ENCODE data around the gene GRIK4.
"Not testable (repeated sequence)": the region's sequence is repeated elsewhere in the genome, so short reads cannot be mapped to it uniquely, and the experiment has no call there.

Gene GRIK4

DNA sequence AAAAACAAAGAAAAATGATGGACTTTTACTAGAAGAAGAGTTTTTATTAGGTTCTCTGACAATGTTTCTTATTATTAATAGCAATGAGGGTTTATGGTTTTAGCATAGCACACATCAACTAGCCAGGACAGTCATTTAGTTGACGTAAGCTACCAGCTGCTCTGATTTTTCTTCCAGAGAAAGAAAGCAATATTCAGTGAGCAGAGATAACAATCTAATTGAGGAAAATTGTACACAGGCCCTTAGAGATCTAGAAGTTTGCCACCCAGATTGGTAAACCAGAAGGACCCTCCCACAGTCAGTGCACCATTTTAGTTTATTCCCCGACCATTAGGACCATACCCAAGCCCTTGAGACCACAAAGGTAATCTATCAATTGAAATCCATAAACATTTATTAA lies 483.6 kb downstream of the GRIK4 start:
- DNase-seq (ENCODE audit: low read depth): no peak

DNA sequence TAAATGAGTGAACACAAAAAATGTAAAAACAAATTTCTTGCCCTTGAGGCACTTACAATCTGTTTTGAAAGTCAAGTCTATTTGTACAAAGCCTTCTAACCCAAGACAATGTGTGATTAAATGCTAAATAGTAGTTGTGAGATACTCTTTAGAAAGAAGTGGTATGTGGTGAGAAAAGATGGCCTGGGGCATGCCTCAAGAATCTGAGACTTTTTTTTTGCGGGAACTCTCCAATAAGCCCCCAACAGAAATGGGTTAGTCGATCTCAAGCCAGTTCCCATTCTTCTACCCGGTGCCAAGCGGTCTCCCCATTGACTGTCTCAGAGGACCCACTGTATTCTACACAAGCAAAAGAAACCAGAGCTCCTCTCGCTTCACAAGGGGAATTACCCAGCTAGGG lies 485.4 kb downstream of the GRIK4 start:
- DNase-seq (ENCODE audit: low read depth): no peak

DNA sequence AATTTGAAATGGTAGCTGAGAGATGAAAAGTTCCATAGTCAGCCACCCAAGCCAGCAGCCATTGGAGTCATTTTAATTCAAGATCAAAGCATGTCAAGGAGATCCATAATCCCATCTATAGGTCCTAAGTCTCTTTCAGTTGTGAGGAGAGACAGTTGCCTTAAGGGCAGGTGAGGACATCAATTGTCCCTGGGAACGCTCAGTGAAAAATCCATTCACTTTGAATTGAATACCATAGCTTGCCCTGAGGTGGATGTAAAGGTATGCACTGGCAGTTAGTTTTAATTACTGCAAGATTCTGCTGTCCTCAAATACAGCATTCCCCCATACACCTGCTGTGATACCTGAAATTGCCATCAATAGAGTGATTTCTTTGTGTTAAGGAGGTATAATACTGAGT lies 487.0 kb downstream of the GRIK4 start:
- DNase-seq (ENCODE audit: low read depth): no peak

DNA sequence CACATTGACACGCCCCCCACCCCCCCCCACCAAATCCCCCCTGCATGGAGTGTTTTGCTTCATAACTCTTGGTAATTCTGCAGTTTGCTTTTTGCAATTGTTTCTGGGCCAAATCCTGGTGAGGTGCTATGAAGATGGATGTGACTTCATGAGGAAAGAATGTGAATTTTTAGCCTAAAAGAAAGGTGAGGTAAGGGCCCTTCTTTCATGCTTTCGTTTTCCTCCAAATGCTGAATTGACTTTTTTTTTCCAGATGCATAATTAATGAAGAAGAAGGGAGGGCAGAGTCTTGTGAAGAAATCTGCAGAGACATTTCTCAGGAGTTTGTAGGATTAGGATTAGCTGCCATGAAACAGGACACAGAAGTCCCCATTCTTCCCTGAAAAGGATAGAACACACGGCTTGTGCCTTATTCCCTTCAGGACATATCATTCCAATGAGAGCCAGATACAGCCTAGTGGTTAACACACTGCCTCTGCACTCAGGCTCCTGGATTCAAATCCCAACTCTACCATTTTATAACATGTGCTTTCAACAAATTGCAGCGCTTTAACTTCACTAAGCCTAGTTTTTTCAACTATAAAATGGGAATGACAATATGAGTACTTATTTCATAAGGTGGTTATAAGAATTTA lies 492.8 kb downstream of the GRIK4 start:
- no peak for DNase-seq (ENCODE audit: low read depth)

DNA sequence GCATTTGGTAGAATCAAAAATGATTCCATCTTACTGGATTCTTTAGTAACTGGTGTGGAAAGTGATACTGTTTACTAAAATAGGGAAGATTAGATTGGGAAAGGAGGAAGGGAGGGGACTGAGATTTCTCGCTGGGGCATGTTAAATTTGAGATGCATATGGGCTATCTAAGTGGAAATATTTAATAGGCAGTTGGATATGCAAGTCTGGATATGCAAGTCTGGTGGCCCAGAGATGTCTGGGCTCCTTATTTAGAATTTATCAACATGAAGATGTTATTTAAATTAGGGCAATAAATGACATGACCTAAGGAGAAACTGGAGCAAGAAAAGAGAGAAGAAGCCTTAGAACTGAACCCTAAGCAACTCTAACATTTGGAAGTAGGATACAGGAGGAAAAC lies 495.4 kb downstream of the GRIK4 start:
- no peak for DNase-seq (ENCODE audit: low read depth)

DNA sequence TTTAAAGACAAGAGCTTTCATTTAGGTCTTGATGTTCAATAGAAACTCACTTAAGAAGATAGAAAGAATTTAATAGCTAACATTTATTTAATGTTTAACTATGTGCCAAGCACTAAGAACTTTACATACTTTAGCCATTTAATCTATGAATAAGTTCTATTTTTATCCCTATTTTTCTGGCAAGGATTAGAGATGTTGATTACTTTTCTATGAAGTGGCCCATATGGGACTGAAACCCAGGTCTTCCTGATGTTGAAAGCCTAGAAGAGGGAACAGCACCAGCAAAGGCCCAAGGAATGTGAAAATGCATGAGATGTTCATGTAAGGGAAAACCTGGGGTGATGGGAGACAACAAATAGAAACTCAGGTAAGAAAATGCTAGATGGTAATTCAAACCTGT lies 497.0 kb downstream of the GRIK4 start:
- DNase-seq (ENCODE audit: low read depth): no peak

DNA sequence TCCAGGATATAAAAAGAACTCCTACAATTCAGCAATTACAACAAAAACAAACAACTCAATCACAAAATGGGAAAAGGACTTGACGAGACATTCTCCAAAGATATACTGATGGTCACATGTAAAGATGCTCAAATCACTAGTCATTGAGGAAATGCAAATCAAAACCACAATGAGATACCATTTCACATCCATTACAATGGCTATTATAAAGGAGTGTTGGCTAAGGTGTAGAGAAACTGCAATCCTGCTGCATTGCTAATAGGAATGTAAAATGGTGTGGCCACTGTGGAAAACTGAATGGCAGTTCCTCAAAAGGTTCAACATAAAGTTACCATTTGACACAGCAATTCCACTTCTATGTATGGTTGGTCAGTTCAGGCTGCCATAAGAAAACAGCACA lies 500.5 kb downstream of the GRIK4 start:
- no peak for DNase-seq (ENCODE audit: low read depth)

DNA sequence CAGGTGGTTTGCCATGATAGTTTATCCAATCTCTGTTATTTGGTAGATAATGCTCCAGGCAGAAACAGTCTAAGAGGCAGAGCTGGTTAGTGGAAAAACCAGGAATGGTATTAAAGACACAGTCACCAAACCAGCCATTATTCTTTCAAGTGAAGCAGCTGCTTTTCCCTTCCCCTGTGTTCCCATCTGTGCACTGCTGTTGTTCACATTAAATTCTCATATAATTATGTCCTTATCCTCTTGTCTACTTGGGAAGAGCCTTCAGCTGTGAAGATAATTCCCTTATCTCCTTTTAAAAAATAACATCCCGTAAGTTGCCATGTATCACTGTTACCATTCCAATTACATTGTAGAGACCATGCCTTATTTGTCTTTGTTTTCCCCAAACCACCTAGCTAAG lies 507.2 kb downstream of the GRIK4 start:
- no peak for DNase-seq (ENCODE audit: low read depth)

DNA sequence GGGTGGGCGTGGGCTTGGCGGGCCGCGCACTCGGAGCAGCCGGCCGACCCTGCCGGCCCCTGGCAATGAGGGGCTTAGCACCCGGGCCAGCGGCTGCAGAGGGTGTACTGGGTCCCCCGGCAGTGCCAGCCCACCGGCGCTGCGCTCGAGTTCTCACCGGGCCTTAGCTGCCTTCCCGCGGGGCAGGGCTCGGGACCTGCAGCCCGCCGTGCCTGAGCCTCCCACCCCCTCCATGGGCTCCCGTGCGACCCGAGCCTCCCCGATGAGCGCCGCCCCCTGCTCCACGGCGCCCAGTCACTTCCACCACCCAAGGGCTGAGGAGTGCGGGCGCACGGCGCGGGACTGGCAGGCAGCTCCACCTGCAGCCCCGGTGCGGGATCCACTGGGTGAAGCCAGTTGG lies 510.2 kb downstream of the GRIK4 start:
- not testable (repeated sequence) for DNase-seq (ENCODE audit: low read depth)

DNA sequence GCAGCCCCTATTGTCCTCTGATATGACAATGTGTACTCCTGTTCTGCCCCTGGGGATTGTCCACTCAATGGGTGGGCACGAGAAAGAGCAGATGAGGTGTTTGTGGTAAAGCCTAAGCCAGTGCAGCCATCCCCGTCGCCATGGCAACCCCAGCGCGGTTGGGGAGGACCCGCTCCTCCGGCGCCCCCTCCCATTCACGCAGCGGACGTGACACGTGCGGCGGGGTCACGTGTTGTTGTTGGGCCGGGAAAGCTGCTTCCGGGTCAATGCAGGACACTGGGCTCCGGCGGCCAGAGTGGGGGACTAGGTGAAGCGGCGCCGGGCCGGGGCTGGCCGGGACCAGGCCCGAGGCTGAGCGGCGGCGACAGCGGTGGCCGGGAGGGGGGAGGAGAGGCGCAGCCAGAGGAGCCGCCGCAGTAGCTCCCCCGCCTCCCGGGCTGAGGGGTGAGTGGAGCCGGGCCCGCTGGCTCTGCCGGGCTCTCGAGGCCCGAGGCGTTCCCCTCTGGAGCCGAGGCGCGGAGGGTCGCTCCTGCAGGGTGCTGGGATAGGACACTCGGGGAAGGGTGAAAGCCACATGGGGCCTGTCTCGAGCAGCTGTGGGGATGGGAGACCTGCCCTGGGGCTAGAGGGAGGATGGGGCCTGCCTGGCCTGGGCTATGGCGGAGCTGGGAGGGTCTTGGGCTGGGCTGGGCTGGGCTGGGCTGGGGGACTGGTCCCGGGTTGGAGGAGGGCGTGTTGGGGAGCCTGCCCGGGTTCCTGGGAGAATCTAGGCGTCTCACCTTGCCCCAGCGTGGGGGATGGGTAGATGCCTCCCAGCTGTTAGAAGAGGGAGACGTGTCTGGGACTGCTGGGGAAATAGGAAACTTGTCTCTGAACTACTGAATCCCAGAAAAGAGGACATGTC lies 512.6 kb downstream of the GRIK4 start, which contains the start of gene TBCEL:
Gene TBCEL (plus strand): TSS at position 255 of the 904 bp plus-strand sequence. CDS start 21,589 bp downstream, outside the sequence.
- peak; percentile 70 for DNase-seq (ENCODE audit: low read depth)

DNA sequence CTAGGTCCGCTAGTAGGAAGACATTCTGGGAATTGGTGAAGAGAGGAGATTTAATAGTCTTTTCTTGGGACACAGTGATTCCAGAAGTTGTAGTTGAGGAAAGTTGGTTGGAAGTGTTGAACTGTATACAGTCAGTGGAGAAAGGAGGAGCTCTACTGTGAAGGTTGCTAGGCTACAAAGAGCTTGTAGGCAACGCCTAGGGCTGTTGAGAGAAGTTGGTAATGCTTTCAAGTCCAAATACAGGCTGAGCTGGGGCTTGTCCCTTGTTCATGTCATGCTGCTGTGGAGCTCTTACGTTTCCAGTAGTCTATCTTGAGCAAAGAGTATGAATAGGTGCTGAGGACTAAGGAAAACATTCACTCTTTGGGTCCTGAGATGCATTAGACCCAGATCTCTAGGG lies 513.4 kb downstream of the GRIK4 start:
- DNase-seq (ENCODE audit: low read depth): no peak

DNA sequence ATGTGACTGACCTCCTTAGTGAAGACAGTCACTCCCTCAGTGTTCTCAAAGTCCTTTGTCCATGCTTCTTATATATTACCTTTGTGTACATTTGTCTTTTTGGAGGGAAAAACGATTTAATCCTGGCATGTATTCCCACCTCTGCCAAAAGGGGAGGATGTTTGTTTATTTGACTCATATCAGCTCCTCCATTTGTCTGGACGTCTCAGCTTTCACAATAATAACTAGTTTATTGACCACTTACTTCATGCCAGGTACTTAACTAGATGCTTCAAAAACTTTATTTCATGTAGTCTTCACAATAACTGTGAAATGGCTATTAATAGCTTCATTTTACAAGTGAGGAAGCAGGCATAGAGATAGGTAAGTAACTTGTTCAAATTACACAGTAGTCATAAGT lies 517.6 kb downstream of the GRIK4 start:
- no peak for DNase-seq (ENCODE audit: low read depth)

DNA sequence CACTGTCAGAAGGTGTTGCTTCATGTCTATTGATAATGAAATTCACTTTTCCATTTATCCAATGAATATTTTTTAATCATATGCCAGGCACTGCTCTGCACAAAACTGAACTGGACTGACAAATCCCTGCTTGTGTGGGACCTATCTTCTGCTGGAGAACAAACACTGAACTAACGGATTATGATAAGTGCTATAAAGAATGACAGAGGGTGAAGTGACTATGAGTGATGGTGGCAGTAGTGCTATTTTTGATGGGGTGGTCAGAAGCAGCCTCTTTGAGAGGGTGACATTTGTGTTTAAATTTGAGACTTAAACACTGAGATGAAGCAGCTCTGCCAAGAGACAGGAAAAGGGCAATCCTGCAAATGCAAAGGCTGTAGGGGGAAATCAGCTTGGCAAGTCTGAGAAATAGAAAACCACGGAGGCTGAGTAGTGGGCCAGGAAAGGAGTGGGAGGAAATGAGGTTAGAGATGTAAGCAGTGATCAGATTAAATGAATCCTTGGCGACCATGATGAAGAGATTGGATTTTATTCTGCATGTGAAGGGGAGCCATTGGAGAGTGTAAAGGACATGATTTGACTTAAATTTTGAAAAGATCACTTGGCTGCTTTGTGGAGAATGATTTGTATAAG lies 518.4 kb downstream of the GRIK4 start:
- DNase-seq (ENCODE audit: low read depth): no peak

DNA sequence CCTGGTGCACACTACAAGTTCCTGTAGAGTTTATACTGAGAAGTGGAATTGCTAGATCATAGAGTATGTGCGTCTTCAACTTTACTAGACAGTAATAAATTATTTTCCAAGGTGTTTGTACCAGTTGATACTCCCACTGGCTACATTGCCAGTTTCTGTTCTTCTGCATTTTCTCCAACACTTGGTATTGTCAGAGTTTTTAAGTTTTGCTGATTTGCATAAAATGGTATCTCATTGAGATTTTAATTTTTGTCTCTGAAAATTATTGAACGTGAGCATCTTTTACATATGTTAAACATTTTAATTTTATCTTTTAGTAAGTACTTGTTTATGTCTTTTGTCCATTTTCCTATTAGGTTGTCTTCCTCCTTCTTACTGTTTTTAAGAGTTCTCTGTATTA lies 519.6 kb downstream of the GRIK4 start:
- no peak for DNase-seq (ENCODE audit: low read depth)

DNA sequence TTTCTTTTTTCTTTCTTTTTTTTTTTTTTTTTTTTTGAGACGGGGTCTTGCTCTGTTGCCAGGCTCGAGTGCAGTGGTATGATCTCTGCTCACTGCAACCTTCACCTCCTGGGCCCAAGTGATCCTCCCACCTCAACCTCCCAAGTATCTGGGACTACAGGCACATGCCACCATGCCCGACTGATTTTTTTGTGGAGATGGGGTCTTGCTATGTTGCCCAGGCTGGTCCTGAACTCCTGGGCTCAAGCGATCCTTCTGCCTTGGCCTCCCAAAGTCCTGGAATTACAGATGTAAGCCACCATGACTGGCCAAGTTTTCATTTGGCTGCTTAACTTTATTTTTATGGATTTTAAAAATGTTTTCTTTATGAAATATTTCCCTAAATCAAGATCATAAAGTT lies 520.1 kb downstream of the GRIK4 start:
- not testable (repeated sequence) for DNase-seq (ENCODE audit: low read depth)

DNA sequence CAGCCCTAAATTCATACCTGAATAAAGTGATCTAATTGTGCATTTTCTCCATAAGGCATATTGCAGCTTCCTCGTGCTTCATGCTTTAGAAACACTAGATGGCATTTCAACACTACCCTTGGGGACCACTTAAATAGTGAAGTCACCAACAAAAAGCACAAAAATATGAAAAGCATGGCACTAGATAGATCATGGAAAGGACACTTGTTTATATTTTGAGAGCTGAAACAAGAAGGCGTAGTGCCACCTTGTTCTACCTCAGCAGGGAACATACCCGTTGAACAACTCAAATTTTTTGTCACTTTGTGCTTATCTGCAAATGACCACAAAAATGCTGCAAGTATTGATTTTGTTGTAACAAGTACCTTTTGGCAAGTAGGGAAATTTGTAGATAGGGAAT lies 521.0 kb downstream of the GRIK4 start:
- DNase-seq (ENCODE audit: low read depth): no peak

DNA sequence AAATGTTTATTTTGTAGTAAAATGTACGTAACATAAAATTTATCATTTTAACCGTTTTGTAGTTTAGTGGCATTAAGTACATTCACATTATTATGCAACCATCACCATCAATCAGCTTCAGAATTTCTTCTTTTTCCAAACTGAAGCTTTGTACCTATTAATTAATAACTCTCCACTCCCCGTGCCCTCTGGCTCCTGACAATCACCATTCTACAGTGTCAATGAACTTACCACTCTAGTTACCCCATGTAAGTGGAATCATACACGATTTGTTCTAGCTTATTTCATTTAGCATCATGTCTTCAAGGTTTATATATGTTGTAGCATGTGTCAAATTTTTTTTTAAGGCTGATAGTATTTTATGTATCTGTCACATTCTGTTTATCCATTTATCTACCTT lies 522.1 kb downstream of the GRIK4 start:
- DNase-seq (ENCODE audit: low read depth): no peak

DNA sequence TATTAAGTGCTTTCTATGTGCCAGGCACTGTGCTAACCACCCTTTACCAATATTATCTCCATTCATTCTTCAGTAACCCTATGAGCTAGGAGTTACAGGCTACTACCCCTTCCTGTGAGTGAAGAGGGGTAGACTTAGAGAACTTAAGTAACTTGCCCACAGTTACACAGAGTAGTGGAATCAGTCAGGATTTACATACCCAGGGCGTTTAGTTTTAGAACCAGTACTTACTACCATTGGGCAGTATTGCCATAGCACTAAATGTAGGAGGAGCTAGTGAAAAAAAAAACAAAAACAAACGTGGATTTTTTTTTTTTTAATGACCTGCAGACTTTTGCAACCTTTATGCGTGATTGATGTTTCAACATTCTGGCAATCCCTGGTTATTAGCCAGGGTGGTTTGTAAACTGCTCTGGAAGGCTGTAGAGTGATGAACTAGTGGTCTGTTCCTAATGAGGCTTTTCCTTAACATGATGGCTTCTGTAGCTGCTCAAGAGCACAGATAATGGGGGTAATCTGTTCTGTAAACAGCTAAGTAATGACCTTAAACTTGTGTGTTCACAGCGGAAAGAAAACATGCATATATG lies 523.7 kb downstream of the GRIK4 start:
- no peak for DNase-seq (ENCODE audit: low read depth)

DNA sequence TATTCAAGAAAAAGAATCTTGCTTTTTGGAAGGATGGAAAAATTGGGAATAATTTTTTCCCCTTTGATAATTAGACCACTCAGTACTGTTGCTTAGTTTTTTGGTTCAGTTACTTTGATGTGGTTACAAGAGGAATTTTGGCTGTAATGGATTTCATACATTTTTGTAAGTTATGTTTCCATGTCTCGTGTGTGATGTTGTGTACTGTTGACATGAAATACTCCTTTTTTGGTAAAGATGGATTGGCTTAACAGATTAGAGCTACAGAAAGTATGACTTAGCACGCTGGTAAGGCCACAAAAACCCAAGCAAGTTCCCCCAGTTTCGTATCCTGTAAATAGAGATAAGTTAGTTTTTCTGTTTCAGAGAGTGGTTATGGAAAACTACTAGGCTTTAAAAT lies 524.2 kb downstream of the GRIK4 start:
- no peak for DNase-seq (ENCODE audit: low read depth)

DNA sequence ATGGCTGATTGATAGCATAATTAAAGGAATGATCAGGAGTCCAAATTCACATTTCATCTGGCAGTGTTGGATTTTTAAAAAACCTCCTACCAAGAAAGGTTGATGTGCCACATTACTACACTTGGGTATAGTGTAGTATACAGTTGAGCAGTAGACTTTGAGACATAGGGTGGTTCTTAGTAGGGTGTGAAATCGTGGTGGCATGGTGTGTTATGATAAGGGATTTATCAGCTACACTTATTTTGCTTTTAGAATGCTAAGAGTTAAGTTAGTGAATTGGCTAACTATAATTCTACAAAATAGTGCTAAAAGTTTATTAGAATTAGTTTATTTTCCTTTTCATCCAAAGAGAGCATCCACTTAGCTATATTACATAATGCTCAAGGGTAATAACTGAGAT lies 525.5 kb downstream of the GRIK4 start:
- DNase-seq (ENCODE audit: low read depth): no peak
